ENCODE data around the gene SPRED1.
A peak's percentile ranks its signal among the peaks of the same experiment; 100 is the strongest.

Gene SPRED1

DNA sequence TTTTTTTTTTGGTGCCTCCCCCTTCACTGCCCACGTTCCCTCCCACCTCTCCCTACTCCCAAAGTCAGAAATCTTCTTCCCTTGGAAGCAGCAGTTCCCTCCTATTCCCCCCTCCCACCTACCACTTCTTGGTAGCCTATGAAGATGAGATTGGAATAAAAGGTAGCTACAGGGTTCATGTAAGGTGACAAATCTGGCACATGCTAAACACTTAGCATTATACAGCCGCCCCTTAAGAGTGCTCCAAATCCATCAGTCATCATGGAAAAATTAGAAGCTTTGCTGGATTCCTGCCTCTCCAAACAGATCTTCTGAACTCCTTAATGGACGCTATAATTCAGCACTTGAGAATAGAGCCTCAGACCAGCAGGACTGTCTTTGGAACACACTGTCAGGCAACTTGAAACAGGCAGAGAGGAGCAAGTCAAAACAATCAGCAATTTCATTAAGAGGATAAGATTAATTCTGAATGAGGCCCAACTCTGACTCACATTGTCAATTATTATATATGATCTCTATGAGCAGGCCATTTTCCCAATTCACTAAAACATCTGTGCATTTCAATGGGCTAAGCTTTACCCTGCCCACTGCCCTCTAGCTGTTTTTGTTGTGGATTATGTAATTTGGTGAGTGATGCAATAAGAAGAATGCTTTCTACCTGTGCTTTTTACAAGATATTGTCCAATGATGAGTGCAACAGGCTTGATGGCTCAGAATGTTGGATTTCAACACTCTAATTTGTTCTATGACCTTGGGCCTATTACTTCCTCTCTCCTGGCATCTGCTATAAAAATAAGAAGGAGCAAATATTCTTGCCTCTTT lies 34.6 kb upstream of the SPRED1 start:
- Histone ChIP-seq H3K9ac (ENCODE audit: low read depth, low read length, poor library complexity, severe bottlenecking) (no peak overlapping the region), H3K4me2 (ENCODE audit: low read depth, low read length, poor library complexity, severe bottlenecking) (peak overlapping the region; percentile 23), H3K4me1 (ENCODE audit: insufficient read depth, low read length, poor library complexity, severe bottlenecking) (peaks cover 7% of the 10 kb centered on the region), H3K9me3 (ENCODE audit: insufficient read depth, low read depth, low read length) (no peaks in the 10 kb centered on the region), H3K9me2 (replicated peaks; ENCODE audit: low read depth, low read length) (no peaks in the 10 kb centered on the region), H3K4me3 (ENCODE audit: low read length, poor library complexity, severe bottlenecking) (no peak overlapping the region), H3K27me3 (ENCODE audit: insufficient read depth, low read length, poor library complexity, severe bottlenecking) (peaks cover 62% of the 10 kb centered on the region), H4K20me1 (ENCODE audit: insufficient read depth, low read length, poor library complexity, severe bottlenecking) (no peaks in the 10 kb centered on the region), H2AFZ (ENCODE audit: low read length) (no peak overlapping the region), H3F3A (ENCODE audit: low read depth) (no peaks in the 10 kb centered on the region), H3K36me3 (ENCODE audit: insufficient read depth, low read length) (no peaks in the 10 kb centered on the region), H3K79me2 (ENCODE audit: insufficient read depth, low read length) (no peaks in the 10 kb centered on the region)
- no peak for TF ChIP-seq EZH2phosphoT487 (IDR thresholded peaks at IDR 0.05; ENCODE audit: borderline replicate concordance)
- TF ChIP-seq, protein P1, sequence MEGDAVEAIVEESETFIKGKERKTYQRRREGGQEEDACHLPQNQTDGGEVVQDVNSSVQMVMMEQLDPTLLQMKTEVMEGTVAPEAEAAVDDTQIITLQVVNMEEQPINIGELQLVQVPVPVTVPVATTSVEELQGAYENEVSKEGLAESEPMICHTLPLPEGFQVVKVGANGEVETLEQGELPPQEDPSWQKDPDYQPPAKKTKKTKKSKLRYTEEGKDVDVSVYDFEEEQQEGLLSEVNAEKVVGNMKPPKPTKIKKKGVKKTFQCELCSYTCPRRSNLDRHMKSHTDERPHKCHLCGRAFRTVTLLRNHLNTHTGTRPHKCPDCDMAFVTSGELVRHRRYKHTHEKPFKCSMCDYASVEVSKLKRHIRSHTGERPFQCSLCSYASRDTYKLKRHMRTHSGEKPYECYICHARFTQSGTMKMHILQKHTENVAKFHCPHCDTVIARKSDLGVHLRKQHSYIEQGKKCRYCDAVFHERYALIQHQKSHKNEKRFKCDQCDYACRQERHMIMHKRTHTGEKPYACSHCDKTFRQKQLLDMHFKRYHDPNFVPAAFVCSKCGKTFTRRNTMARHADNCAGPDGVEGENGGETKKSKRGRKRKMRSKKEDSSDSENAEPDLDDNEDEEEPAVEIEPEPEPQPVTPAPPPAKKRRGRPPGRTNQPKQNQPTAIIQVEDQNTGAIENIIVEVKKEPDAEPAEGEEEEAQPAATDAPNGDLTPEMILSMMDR (conservative IDR thresholded peaks at IDR 0.05; ENCODE audit: low read length): no peak

DNA sequence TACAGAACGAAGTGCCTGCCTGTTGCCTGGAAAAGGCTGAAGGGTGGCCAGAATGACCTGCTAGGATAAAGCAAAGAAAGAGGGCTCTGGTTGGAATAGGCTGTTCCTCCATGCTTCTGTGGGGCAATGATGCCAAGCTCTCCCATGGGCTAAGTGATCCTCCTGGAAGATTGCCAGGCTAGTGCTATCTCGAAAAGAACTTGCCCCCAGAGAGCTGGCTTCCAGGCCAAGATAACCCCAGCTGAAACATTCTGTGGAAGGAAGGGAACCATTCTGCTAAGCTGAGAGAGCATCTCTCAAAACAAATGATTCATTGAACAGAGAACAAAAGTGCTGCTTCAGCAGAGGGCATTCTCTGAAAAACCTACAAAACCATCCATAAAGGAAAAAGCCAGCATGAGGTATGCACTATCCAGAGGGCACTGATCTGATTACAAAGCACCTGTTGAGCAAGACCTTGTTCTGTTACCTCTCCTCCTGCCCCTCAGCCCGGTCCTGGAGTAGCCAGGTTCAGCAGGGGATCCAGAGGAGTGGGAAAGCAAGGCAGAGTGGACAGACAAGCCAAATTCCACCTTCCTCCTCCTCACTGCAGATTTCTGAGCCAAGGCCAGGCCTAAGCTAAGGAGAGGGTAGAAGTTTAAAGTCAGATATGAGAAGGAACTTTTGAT lies 31.9 kb upstream of the SPRED1 start:
- Histone ChIP-seq H3K9me2 (replicated peaks; ENCODE audit: low read depth, low read length) (no peaks in the 10 kb centered on the region), H3K79me2 (ENCODE audit: insufficient read depth, low read length) (no peaks in the 10 kb centered on the region), H3F3A (ENCODE audit: low read depth) (no peaks in the 10 kb centered on the region), H3K4me1 (ENCODE audit: insufficient read depth, low read length, poor library complexity, severe bottlenecking) (peaks cover 7% of the 10 kb centered on the region), H3K27me3 (ENCODE audit: insufficient read depth, low read length, poor library complexity, severe bottlenecking) (peaks cover 36% of the 10 kb centered on the region), H3K36me3 (ENCODE audit: insufficient read depth, low read length) (no peaks in the 10 kb centered on the region), H3K9me3 (ENCODE audit: insufficient read depth, low read depth, low read length) (no peaks in the 10 kb centered on the region), H4K20me1 (ENCODE audit: insufficient read depth, low read length, poor library complexity, severe bottlenecking) (no peaks in the 10 kb centered on the region), H3K4me2 (ENCODE audit: low read depth, low read length, poor library complexity, severe bottlenecking) (no peak overlapping the region), H2AFZ (ENCODE audit: low read length) (no peak overlapping the region), H3K9ac (ENCODE audit: low read depth, low read length, poor library complexity, severe bottlenecking) (no peak overlapping the region), H3K4me3 (ENCODE audit: low read length, poor library complexity, severe bottlenecking) (no peak overlapping the region)
- TF ChIP-seq EZH2phosphoT487 (IDR thresholded peaks at IDR 0.05; ENCODE audit: borderline replicate concordance): no peak
- TF ChIP-seq, protein P1 (conservative IDR thresholded peaks at IDR 0.05; ENCODE audit: low read length): no peak

DNA sequence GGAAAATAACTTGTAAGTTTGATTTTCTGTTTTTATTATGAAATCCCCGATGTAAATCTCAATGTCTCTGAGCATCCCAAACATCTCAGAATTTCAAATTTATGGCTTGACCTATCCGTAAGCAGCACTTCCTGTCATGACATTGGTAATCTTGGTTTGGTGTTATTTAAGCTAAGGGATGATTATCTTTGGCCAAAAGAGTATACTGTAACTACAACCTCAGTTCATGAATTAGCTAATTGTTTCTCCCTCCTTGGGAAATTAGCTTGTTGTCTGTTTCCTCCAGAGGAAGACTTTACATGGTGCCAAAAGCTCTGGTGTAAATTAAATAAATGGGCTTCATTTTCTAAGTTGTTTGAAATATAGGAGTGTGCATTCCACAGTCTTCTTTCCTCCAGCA lies 28.1 kb upstream of the SPRED1 start:
- no peak overlapping the region for H3K4me3 ChIP-seq (ENCODE audit: low read length, poor library complexity, severe bottlenecking)
- H3K27me3 ChIP-seq (ENCODE audit: insufficient read depth, low read length, poor library complexity, severe bottlenecking): peaks cover 14% of the 10 kb centered on the region
- H3K79me2 ChIP-seq (ENCODE audit: insufficient read depth, low read length): no peaks in the 10 kb centered on the region
- no peaks in the 10 kb centered on the region for H4K20me1 ChIP-seq (ENCODE audit: insufficient read depth, low read length, poor library complexity, severe bottlenecking)
- H3F3A ChIP-seq (ENCODE audit: low read depth): no peaks in the 10 kb centered on the region
- H3K4me1 ChIP-seq (ENCODE audit: insufficient read depth, low read length, poor library complexity, severe bottlenecking): no peaks in the 10 kb centered on the region
- H2AFZ ChIP-seq (ENCODE audit: low read length): no peak overlapping the region
- no peaks in the 10 kb centered on the region for H3K36me3 ChIP-seq (ENCODE audit: insufficient read depth, low read length)
- H3K9me3 ChIP-seq (ENCODE audit: insufficient read depth, low read depth, low read length): no peaks in the 10 kb centered on the region
- no peaks in the 10 kb centered on the region for H3K9me2 ChIP-seq (replicated peaks; ENCODE audit: low read depth, low read length)
- H3K4me2 ChIP-seq (ENCODE audit: low read depth, low read length, poor library complexity, severe bottlenecking): no peak overlapping the region
- no peak overlapping the region for H3K9ac ChIP-seq (ENCODE audit: low read depth, low read length, poor library complexity, severe bottlenecking)
- no peak for TF ChIP-seq EZH2phosphoT487 (IDR thresholded peaks at IDR 0.05; ENCODE audit: borderline replicate concordance)
- TF ChIP-seq, protein P1 (conservative IDR thresholded peaks at IDR 0.05; ENCODE audit: low read length): no peak
